Limb (tissue), 2 donors: ENCODE measurements around the gene ARHGAP19.

ENCODE experiments used
- DNase-seq, 2 donors: peaks; one replicate each; pipeline ENCODE4 v3.0.0-alpha.2; 2016; ENCODE audit errors: extremely low spot score in 2 of 2

Gene ARHGAP19

DNA sequence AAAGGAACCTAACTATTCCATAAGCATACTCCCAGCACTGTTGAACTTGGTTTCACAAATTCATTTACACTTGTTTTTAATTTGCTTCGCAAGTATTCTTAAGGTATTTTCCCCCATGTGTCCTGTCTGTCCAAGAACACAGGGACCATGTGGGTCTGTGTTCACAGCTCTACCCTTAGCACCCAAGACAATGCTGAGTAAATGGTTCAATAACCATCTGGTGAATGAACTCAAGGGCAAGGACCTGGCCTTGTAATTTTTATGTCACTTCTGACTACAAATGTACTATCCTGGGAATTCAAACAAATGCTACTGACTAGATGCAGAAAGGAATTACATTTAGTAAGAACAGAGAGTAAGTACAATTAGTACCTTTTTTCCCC is 63.7 kb downstream of the ARHGAP19 start:
- DNase-seq, result no peak

DNA sequence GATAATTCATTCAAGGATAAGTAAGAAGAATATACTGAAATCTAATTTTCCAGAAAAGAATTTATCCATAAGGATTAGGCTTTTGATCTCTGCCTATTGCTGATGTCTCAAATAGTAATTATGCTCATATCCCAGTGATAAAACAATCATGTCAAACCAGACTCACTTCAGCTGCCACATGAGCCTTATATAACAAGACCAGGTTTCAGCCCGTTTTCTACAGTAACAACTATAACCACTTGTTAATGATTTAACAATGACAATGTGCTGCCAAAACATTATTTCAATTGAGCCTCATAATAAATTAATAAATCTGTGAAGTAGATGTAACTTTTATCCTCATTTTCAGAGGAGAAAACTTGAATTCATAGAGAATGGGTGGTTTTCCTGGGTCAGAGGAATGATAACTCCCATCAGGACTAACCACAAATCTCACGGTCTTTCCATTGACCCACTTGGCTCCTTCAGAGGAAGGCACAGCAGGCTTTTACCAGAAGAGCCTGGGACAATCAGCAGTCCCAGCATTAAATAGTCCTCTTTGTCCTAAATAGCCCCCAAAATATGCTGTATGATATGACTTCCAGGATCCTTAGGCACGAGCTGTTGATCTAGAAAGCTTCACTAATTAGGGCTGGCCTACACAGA is 64.2 kb downstream of the ARHGAP19 start:
- DNase-seq, result no peak

DNA sequence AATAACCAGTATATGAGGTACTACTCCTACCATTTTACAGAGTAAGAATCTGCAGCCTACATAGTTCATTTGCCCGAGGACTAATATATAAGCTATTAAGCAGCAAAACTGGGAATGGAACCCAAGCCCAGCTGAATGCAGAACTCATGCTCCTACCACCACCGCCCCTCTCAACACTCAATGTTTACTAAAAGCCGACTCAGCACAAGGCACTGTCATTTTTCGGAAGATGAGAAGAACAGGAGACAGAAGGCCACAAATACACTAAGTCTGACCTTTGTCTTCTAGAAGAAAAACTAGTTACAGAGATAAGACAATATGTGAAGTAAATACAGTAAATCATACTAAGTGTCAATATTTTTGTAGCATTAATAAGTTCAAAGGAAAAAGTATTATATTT is 66.0 kb downstream of the ARHGAP19 start:
- no peak for DNase-seq

DNA sequence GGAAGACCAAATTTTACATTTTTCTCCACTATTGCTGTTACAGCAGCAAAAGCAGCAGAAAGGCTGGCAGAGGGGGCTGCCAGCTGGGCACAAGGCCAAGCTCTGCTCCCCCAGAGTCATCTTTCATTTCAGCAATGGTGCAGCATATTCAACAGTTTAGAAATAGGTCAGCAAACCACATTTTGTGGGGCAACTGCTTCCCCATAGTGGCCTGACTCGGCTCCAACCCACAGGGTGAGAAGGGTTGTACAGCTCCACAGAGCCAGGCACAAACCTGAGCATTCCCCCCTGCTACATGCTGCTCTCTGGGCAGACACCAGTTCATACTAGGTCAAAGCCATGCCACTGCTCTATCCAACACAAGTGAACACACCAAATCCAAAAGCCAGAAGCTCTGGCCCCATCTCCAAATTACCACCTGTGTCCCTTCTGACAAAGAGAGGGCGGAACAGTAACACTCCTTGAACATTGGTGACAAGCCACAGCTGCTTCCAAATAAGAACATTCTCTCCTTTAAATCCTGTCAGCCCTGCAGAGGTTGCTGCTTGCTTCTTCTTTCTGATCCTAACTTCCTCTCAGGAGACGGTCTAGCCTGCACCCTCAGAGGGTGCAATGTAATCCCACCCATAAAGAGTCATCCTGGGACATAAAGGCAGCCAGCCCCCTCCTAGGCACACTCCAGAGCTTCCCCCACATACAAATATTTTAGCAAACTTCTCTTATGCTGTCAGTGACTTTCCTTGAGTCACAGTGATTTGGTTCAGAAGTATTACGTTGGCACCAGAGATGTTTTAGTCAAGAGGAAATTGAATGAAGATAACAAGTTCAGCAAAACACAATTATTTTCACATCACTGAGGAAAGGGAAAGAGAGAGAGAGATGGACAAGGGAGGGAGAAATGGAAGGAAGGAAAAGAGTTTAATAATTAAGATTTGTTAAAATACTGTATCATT is 67.7 kb downstream of the ARHGAP19 start:
- DNase-seq, result no peak

DNA sequence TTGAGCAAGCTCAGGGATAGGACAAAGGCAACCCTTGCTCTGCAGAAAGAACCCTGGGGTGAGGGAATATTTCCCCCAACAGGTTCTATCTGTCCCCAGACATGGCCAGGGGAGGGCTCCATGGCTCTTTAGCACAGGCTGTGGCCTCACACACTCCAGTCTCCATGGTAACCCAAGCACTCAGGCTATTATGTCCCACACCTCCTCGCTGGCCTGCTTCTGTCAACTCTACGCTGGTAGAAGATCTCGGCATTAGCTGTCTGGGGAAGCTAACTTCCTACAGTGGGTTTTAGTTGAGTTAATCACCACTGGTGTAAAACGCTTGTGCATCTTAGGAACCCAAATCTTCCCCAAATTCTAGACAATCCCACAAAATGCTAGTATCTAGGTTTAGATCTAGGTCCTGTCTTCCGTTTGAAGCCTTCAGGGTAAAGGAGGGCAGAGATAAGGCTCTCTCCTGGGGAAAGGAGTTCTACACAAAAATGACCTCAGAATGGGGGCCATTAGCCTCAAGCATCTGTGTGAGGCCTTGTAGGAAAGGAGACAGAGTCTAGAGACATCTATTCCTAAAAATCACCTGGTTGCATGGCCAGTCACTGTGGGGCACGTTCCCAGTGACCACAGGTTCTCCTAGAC is 70.0 kb downstream of the ARHGAP19 start:
- DNase-seq, result no peak

DNA sequence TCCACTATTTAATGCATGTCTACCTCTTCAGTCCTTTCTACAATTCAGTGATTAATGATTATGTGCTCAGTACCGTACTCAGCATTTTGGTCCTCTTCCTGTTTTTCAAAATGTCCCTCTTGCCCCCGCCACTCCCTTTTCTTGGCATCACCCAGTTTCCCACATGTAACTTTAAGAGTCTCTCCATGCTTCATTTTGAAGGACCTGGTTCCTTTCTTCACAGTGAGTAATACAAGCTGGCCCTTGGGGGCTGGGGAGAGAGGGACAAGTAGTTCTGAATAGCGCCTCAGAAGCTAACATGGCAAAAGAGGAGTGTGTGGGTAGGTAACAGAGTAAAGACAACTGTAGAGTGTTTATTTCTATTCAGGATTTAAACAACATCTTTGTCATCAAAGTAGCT is 72.1 kb downstream of the ARHGAP19 start:
- no peak for DNase-seq

DNA sequence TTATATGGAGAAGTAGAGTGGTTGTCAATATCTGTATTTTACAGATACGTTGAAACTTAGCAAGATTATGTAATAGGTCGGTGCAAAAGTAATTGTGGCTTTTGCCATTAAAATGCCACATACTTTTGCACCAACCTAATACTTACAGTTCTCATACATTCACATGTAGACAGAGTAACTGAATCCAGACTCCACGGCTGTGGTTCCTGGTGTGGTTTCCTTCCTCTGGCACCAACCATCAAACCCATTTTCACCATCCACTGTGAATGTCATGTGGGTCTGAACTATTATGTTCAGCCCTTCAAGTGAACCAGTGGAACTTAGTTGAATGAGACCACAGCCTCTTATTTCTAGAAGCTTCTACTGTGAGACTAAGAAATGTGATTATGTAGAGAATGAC is 75.1 kb downstream of the ARHGAP19 start:
- DNase-seq, result no peak

DNA sequence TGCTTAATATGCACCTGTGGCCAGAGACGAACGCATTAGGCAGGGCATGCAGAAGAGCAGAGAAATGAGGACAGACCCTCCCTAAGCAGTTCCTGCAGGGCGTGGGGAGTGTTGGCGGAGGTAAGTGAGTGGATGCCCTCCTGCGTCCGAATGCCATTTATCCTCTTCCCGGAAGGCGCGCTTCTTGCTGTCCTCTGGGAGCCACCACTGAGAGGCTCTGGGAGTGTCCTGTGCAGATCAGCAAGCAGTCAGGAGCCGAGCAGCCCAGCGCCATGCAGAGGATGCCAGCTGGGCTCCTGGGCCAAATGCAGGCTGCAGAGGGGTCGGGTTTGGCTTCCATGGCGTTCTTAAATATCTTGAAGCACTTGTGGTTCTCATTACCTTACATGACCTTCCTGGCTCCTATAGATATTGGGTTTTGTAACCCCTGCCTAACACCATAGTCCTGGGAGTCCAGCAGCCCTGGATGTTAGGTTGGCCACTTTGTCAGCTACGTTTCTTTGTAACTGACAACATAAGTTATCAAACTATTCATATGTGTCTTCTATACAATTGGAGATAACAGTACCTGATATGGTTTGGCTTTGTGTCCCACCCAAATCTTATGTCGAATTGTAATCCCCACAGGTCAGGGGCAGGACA is 76.7 kb downstream of the ARHGAP19 start:
- no peak for DNase-seq

DNA sequence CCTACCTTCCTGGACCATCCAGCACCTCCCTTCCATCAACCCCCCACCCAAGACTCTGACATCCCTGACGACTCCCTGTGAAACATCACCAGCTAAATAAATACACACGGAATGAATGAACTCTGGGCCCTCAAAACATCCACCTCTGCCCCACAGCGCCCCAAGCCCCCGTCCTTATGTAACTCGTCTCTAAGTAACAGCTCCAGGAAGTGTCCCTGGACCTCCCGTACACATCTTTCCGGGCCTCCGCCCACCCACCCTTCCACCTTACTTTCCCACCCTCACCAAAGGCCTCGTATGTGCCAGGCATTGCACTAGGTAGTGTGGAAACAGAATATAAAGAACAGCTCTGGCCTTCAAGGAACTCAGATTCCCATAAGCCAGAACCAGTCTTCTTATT is 79.0 kb downstream of the ARHGAP19 start:
- DNase-seq, result no peak

DNA sequence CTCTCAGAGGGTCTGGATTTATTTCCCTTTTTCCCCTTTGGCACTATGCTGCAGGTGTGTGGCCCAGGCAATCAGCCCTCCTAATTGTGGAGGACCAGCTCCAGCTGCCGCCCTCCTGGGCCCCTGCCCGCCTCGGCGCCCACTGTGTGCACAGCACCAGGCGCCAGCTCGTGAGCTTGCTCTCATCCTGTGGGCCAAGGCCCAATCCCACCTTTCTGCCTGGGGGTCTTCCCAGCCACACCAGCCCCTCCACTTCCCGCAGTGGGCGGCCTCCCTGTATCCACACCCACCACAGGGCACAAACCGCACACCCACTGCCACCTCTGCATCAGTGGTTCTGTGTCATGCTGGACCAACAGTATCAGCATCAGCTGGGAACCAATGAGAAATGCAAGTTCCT is 81.2 kb downstream of the ARHGAP19 start:
- DNase-seq, result no peak

DNA sequence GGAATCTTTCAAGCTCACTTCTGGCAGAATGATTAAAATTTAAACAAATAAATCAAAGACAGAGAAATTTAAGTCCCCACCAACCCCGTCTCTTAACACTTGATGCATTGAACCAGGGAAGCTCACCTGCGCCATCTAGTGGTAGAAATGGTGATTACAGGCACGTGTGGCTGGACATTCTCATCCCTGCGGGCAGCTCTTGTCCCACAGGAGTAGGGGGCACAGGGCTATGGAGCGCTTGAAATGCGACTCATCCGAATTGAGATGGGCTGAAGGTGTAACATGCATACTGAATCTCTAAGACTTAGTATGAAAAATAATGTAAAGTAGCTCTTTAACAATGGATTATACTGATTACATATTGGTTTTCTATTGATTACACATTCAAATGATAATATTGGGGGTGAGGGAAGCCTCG is 81.9 kb downstream of the ARHGAP19 start:
- DNase-seq, result peak; percentile 54 to 85

DNA sequence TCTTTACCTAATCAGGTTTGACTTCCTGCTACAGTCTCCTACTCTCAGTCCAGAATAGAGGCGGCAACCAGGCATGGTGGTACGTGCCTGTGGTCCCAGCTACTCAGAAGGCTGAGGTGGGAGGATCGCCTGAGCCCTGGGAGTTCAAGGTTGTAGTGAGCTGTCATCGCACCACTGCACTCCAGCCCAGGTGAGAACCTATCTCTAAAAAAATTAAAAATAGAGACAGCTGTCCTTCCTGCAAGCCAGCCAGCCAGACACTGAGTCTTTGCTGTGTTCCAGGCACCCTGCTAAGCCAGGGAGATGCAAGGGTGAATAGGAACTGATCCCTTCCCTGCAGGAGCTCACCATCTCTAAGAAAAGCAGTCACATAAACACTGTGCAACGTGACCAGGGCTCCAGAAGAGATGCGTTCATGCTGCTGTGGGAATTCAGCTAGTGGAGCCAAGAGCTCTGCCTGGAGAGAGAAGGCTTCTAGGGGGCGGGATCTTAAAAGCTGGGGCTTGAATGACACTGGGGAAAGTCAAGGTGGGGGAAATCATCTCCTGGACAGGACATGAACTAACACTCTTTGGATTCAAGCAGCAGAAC is 84.6 kb downstream of the ARHGAP19 start:
- DNase-seq, result no peak

DNA sequence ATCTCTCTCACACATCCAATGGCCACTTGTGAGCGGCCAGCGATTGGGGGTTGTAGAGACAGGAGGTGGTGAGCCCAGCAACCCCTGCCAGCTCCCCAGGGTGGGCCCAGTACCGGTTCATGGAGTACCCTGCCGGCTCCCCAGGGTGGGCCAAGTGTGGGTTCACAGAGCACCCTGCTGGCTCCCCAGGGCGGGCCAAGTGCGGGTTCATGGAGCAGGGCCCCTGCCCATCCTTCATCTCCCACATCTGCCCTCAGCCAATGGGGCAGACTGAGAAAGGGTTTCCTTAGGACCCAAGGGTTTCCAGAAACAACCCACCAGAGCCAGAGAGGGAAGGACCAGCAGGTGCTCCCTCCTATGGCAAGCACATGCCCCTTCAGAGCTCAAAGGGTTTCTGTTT is 85.3 kb downstream of the ARHGAP19 start:
- DNase-seq, result no peak

DNA sequence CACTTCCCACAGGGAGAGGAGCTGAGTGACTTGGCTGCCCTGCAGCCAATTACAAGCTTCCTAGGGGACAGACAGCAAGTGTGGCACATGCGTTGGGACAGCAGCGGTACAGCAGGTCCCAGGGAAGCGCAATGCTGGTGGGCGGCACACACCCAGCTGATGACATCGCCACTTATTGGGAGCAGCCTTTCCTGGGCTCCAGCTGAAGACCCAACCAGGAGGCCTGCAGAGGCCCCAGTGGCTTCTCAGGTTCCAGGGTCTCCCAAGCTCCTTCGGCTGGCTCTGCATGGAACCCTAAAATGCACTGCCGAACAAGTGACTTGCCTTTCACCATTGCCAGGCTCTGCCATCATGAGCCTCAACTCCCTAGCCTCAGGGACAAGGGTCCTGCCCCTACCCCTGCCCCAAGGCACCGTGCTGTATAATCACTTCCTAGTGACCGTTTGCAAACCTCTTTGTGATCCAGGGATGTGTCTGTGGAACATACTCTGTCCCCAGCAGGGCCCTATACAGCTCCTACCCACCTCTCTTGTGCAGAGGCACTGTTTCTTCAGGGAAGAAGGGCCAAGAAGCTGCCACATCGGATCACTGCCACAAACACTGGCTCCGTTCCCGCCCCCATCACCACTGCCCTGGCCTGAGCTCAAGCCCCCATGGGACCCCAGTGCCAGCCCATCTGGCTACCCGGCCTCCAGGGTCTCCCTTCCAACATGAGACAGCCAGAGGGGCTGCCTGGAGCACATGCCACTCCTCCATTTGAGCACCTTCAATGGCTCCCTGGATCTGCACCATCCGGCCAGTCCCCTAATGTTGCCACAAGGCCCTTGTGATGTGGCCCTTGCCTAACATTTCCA is 87.4 kb downstream of the ARHGAP19 start:
- DNase-seq, result no peak

DNA sequence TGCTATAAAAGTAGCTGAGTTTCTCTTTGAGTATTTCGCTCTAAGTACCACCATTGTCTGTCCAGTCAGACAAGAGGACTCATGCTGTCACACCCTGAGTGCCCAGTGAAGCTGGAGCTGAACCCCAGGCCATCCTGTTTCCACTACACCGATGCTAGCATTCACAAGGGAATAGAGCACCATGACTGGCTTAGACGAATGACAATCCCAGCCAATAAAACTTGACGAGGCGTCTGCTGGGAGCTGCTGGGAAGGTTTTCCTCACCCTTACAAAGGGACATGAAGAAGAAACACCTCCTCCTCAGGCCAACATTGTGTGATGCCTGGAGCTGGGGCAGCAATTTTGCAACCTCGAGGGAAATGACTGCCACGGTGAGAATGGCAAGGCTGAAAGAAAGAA is 89.2 kb downstream of the ARHGAP19 start:
- DNase-seq, result no peak

DNA sequence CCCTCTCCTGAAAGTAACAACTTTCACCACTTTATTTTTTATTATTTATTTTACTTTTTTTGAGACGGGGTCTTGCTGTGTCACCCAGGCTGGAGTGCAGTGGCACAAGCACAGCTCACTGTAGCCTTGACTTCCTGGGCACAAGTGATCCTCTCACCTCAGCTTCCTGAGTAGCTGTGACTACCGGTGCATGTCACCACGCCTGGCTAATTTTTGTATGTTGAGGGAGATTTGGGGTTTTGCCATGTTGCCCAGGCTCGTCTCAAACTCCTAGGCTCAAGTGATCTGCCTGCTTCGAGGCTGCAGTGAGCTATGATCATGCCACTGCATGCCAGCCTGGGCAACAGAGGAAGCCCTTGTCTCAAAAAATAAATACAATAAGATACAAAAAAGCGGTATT is 91.8 kb downstream of the ARHGAP19 start:
- DNase-seq, result no peak

DNA sequence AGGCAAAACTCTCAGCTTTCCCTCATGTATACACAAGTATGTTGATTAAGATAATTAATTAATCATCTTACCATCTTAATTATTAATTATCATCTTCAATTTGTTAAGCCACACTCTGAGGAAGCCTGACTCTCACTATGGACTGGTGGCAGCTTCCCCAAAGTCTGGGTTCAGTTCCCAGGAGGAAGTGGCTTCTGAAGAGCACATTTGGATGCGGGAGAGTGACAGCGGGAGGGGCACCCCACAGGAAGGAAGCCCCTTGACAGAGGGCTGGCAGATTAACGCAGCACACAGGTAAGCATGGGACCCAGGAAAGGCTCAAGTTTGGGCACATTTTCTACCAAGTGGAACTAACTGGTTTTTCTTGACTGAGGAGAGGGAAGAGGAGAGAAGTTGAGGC is 93.3 kb downstream of the ARHGAP19 start:
- DNase-seq, result no peak

DNA sequence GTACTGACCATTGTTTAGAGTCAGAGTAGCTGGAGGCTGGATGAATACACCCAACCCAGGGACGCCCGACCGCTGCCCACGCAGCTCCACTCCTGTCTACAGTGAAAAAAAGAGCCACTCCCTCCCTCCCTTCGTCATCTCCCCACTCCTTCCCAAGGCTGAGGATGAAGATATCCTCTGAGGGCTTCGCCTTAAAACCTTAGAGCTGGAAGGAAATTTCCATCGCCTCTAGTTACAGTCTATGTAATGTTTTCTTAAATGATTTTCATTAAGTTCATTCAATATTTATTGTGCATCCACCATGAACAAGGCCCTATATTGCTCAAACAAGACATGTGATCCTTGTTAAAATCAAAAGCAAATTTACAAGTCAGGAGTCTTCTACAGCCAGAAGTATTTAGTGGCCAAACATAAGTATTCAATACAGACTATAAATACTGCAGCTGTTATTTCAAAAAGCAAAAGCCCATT is 95.4 kb downstream of the ARHGAP19 start:
- no peak for DNase-seq

DNA sequence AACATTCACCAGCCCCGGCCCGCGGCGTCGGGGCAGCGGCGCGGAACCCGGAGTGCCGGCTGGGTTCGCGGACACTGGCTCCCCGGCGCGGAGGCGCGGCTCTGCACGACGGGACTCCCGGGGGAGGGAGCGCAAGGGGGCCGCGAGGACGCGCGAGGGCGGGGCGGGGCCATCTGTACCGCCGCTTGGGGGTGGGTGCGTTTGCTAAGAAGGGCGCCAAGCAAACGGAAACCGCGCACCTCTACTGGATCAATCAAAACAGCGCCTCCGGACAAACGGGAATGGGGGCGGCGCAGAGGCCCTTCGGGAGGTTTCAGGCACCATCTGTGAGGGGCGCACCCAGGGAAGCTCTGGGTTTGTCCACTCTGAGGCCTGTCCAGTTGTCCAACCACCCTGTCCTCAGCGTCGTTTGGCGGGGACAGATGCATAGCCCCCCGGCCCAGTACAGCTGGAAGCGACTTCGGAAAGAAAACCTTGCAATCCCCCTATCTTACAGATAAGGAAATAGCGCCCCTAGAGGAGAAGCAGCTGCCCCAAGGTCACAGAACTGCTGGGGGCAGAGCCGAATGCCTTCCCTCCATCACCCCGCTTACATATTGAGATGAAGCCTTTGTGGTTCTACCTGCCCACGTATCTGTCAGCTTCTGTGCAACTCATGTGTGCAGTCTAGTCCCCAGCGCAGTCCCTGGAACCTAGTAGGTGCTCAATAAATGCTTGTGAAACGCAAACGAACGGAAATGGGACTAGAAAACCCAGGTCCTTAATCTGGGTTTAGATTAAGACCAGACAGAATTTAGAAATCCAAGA is 96.0 kb downstream of the ARHGAP19 start:
- peak; percentile 61 to 62 for DNase-seq
